ENCODE results near the gene ST7. TPM values are rescaled to one million over a fixed set of nuclear protein-coding genes. Genes with fewer than 3 reads are reported as not detected.

Gene ST7
- total RNA-seq, 1 donor from 2014 or later: 12.9 TPM

DNA sequence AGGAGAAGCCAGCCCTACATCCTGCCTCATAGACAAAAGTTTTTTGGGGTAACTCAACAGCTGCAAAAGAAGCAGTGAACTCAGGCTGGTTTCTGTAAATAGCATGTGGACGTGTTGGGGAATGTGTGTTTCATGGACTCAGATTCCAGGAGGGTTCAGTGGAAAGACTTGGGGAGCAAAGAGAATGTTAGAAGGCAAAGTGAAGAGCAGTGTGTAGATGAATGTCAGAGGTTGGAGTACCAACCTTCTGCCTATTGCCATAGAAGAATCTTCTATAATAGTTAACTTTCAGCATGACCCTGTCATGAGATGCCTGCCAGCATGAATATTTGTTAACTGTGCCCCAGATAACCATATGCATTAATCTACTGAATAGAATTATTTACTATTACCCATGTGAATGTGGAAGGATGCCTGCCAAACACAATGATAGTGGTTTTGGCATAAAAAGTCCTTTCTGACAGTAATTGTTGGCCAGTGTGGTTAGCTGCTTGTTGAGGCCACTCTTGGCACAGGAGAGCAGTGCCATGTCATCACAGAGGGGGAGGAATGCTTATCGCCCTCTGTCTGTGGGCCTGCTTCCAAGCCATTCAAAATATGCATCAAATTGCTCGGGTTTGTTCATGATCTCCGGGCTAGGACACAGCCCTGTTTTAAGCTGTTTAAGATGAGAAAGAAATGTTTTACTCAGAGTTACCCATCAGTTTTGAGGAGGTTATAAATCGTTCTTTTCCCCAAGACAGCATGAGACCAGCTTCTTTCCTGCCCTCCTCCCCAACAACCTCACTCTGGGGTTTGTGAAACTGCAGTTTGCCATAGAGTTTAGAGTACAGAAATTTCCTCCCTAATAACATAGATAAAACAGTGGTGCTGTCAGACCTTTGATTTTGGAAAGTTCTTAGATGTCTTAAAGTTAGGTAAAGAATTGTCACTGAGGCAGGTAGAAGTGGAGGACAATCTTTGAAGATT is 204.2 kb downstream of the ST7 start:
- no peak for FAIRE-seq
- peak; percentile 44 for DNase-seq (ENCODE audit: low read depth)
- no peaks in the 10 kb centered on the region for H3K27me3 ChIP-seq (ENCODE audit: control insufficient read depth, insufficient read depth, low read length)
- TF ChIP-seq, protein P1, sequence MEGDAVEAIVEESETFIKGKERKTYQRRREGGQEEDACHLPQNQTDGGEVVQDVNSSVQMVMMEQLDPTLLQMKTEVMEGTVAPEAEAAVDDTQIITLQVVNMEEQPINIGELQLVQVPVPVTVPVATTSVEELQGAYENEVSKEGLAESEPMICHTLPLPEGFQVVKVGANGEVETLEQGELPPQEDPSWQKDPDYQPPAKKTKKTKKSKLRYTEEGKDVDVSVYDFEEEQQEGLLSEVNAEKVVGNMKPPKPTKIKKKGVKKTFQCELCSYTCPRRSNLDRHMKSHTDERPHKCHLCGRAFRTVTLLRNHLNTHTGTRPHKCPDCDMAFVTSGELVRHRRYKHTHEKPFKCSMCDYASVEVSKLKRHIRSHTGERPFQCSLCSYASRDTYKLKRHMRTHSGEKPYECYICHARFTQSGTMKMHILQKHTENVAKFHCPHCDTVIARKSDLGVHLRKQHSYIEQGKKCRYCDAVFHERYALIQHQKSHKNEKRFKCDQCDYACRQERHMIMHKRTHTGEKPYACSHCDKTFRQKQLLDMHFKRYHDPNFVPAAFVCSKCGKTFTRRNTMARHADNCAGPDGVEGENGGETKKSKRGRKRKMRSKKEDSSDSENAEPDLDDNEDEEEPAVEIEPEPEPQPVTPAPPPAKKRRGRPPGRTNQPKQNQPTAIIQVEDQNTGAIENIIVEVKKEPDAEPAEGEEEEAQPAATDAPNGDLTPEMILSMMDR (IDR thresholded peaks at IDR 0.05; ENCODE audit: insufficient read depth, low read length, severe bottlenecking): peak; percentile 24
- H3K4me3 ChIP-seq (ENCODE audit: low read depth, low read length): no peak overlapping the region
- no peaks in the 10 kb centered on the region for H3K36me3 ChIP-seq (ENCODE audit: control insufficient read depth, insufficient read depth, low read length)

DNA sequence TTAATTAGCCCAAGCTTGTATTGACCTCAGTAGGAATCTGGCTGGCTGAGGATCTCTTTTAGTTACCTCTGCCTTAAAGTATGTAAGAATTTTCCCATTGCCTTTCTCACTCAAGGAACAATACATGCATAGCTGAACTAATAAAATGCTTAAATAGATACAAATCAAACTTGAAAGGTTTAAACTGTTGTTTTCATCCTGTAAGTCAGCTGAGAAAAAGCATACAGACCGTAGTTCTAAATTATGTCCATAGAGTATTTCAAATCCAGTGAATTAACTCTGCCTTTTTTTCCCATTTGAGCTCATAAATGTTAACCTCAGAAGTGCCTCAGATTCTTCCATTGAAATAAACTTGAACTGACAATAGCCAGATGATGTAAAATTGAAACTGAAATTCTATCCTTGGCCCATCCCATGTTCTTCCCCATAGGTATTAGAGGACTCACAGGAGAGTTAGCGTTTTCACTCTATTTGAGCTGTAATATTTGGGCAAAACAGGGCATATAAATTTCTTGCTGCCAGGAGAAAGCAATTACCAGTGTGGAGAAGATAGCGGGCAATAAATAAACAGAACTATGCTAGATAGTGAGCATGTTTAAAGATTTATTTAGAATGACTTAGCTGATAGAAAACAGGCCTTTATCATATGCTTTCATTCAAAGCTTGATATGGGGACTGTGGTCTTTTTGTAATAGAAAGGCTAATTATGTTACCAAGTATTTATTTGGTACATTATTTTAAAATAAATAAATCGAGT is 205.8 kb downstream of the ST7 start:
- TF ChIP-seq, protein P1 (IDR thresholded peaks at IDR 0.05; ENCODE audit: insufficient read depth, low read length, severe bottlenecking): no peak
- FAIRE-seq (no peak), DNase-seq (ENCODE audit: low read depth) (no peak)
- Histone ChIP-seq H3K27me3 (ENCODE audit: control insufficient read depth, insufficient read depth, low read length) (no peaks in the 10 kb centered on the region), H3K4me3 (ENCODE audit: low read depth, low read length) (no peak overlapping the region), H3K36me3 (ENCODE audit: control insufficient read depth, insufficient read depth, low read length) (no peaks in the 10 kb centered on the region)

DNA sequence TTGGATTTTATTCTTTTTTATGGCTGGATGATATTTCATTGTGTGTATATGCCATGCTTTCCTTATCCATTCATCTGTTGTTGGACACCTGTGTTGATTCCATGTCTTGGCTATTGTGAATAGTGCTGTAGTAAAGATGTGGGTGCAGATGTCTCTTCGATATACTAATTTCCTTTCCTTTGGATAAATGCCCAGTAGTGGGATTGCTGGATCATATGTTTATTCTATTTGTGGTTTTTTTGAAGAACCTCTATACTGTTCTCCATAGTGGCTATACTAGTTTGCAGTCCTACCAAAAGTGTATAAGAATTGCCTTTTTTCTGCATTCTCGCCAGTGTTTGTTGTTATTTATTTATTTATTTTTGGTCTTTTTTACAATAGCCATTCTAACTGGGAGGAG is 209.8 kb downstream of the ST7 start:
- Histone ChIP-seq H3K4me3 (ENCODE audit: low read depth, low read length) (no peak overlapping the region), H3K36me3 (ENCODE audit: control insufficient read depth, insufficient read depth, low read length) (no peaks in the 10 kb centered on the region), H3K27me3 (ENCODE audit: control insufficient read depth, insufficient read depth, low read length) (no peaks in the 10 kb centered on the region)
- TF ChIP-seq, protein P1 (IDR thresholded peaks at IDR 0.05; ENCODE audit: insufficient read depth, low read length, severe bottlenecking): no peak
- FAIRE-seq (no peak), DNase-seq (ENCODE audit: low read depth) (no peak)

DNA sequence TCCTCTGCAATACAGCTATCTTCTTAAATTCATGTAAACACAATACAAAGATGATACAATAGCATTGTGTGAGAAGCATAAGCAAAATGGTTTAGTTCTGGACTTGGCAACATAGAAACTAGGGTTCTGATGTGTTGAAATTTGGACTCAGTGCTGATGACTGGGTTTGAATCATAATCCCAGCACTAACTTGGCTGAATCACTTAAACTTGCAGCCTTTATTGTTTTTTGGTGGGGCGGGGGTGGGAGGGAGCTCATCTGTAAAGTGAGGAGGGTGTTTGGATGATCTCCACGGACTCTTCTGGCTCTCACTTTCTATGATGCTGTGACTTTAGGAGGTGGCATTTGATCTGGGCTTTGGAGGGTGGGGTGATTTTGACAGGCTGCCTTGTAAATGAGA is 211.3 kb downstream of the ST7 start:
- peak; percentile 77 for DNase-seq (ENCODE audit: low read depth)

DNA sequence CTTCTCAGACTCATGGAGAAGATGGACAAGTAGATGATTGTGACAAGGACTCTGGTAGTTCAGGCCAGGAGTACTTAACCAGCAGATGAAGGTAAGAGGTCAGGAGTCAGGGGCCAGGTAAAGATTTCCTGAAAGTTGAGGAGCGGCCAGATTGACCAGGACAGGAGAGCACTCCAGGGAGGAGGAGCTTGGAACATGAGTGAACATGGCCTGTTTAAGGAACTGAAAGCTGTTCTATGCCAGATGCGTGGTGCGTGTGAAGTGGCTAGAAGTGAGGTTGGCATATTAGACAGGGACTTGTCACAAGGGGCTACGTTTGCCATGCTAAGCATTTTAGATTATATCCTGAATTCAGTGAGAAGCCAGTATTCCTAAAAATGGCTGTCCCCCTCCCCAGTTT is 212.4 kb downstream of the ST7 start:
- Histone ChIP-seq H3K4me3 (ENCODE audit: low read depth, low read length) (no peak overlapping the region), H3K36me3 (ENCODE audit: control insufficient read depth, insufficient read depth, low read length) (no peaks in the 10 kb centered on the region), H3K27me3 (ENCODE audit: control insufficient read depth, insufficient read depth, low read length) (no peaks in the 10 kb centered on the region)
- no peak for DNase-seq (ENCODE audit: low read depth)
- TF ChIP-seq, protein P1 (IDR thresholded peaks at IDR 0.05; ENCODE audit: insufficient read depth, low read length, severe bottlenecking): no peak
- no peak for FAIRE-seq

More for the DNA sequence above, 211.3 kb downstream of the ST7 start:
- Histone ChIP-seq H3K27me3 (ENCODE audit: control insufficient read depth, insufficient read depth, low read length) (no peaks in the 10 kb centered on the region), H3K4me3 (ENCODE audit: low read depth, low read length) (no peak overlapping the region), H3K36me3 (ENCODE audit: control insufficient read depth, insufficient read depth, low read length) (no peaks in the 10 kb centered on the region)
- no peak for FAIRE-seq
- TF ChIP-seq, protein P1 (IDR thresholded peaks at IDR 0.05; ENCODE audit: insufficient read depth, low read length, severe bottlenecking): no peak

All from bronchial epithelial cell (primary cell).